Fibroblast of mammary gland (primary cell): ENCODE results near the gene GMDS.

Experiments used
- DNase-seq: peaks from one replicate; pipeline ENCODE4 v3.0.0-alpha.2; 2010; ENCODE audit warnings: low read depth
- H3K4me3 ChIP-seq: 2 replicates; pipeline ENCODE4 v1.5.1; 2011; ENCODE audit warnings: low read depth, mild to moderate bottlenecking, low read length, moderate library complexity; ENCODE audit not compliant: control insufficient read depth
- CTCF ChIP-seq: conservative IDR thresholded peaks from 2 replicates; pipeline ENCODE4 v1.5.1; 2011; ENCODE audit warnings: low read depth, low read length, inconsistent platforms; ENCODE audit not compliant: control insufficient read depth, insufficient read depth

GMDS gene

GRCh38 chr6:1703091-1703855, 542.1 kb downstream of the GMDS start:
- DNase-seq: no peak
- TF ChIP-seq CTCF: no peak
- no peak overlapping the region for H3K4me3 ChIP-seq

GRCh38 chr6:1702580-1703051, 542.8 kb downstream of the GMDS start:
- no peak for TF ChIP-seq CTCF
- peak; percentile 23 for DNase-seq
- no peak overlapping the region for H3K4me3 ChIP-seq

- peak; percentile 94 for DNase-seq
- TF ChIP-seq CTCF: no peak
- peak overlapping the region; percentile 1 for H3K4me3 ChIP-seq
Observed at GRCh38 chr6:1701668-1702353, 543.6 kb downstream of the GMDS start.

- no peak for DNase-seq
- TF ChIP-seq CTCF: no peak
Observed at GRCh38 chr6:1700278-1700967, 545.0 kb downstream of the GMDS start.

GRCh38 chr6:1698527-1698926, 546.9 kb downstream of the GMDS start:
- no peak for TF ChIP-seq CTCF
- DNase-seq: no peak
- no peak overlapping the region for H3K4me3 ChIP-seq

More at GRCh38 chr6:1700278-1700967, 545.0 kb downstream of the GMDS start:
- no peak overlapping the region for H3K4me3 ChIP-seq

GRCh38 chr6:1697688-1698351, 547.6 kb downstream of the GMDS start:
- TF ChIP-seq CTCF: no peak
- DNase-seq: no peak
- H3K4me3 ChIP-seq: no peak overlapping the region
